Measurements from ENCODE around the gene MOCS3. TPM values are rescaled to one million over a fixed set of nuclear protein-coding genes. Genes with fewer than 3 reads are reported as not detected.

MOCS3 gene
- polyA plus RNA-seq, 1 donor from 2014 or later, result 5.5 TPM

DNA sequence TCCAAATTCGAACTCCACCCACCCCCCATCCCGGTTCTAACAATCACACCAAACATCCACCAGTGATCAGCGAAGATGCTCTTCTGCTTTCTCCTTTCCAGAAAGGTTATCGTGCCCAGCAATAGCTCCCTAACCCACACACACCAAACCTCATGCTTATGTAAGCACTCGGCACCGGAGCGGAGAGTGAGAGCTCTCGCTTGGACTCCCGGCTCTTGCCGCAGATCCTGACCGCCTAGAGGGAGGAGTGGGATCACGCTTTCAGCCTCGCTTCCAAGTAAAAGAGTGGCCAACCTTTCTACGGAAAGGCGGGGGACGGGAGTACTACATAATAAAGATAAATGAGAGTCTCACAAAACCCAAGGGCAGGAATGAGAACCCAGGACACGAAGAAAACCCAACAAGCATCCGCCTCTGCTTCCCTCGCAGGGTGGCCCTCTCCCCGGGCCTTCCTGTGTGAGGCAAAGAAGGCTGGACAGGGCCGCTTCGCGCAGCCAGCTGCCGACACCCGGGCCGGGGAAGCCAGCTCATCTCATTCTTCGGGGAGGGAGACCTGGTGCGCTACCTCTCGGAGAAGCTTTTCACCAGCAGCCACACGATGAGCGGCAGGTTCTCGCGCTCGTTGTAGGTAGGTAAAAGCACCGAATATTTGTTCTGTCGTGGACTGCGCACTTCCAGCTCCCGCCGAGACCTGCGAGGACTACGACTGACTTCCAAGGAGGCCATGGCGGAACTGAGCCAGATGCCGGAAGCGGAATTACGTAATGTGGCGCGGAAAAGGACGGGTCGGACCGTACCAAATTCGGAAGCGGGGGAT lies 612 bp upstream of the MOCS3 start, which contains the start of gene DPM1:
Gene DPM1, minus strand, starts transcription at position 735 of the 817 bp plus-strand sequence. Its CDS starts 9 bp downstream, at position 726.
- Histone ChIP-seq H4K20me1 (ENCODE audit: insufficient read depth) (no peaks in the 10 kb centered on the region), H3K79me2 (replicated peaks; ENCODE audit: insufficient read depth, low read length) (peaks cover 65% of the 10 kb centered on the region)

DNA sequence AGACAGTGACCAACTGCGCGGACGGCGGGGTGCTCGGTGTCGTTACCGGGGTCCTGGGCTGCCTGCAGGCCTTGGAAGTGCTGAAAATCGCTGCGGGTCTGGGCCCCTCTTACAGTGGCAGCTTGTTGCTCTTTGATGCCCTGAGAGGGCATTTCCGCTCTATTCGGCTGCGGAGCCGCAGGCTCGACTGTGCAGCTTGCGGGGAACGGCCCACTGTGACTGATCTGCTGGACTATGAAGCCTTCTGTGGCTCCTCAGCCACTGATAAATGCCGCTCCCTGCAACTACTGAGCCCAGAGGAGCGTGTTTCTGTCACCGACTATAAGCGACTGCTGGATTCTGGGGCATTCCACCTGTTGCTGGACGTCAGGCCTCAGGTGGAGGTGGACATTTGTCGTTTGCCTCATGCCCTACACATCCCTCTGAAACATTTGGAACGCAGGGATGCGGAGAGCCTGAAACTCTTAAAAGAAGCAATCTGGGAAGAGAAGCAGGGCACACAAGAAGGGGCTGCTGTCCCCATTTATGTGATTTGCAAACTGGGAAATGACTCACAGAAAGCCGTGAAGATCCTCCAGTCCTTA lies 1.0 kb downstream of the MOCS3 start:
- peak overlapping the region; percentile 83 for H3K27ac ChIP-seq (ENCODE audit: low read length)
- TF ChIP-seq, protein P1, sequence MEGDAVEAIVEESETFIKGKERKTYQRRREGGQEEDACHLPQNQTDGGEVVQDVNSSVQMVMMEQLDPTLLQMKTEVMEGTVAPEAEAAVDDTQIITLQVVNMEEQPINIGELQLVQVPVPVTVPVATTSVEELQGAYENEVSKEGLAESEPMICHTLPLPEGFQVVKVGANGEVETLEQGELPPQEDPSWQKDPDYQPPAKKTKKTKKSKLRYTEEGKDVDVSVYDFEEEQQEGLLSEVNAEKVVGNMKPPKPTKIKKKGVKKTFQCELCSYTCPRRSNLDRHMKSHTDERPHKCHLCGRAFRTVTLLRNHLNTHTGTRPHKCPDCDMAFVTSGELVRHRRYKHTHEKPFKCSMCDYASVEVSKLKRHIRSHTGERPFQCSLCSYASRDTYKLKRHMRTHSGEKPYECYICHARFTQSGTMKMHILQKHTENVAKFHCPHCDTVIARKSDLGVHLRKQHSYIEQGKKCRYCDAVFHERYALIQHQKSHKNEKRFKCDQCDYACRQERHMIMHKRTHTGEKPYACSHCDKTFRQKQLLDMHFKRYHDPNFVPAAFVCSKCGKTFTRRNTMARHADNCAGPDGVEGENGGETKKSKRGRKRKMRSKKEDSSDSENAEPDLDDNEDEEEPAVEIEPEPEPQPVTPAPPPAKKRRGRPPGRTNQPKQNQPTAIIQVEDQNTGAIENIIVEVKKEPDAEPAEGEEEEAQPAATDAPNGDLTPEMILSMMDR (IDR thresholded peaks at IDR 0.05; ENCODE audit: poor library complexity, severe bottlenecking), result no peak
- TF ChIP-seq, protein P2, sequence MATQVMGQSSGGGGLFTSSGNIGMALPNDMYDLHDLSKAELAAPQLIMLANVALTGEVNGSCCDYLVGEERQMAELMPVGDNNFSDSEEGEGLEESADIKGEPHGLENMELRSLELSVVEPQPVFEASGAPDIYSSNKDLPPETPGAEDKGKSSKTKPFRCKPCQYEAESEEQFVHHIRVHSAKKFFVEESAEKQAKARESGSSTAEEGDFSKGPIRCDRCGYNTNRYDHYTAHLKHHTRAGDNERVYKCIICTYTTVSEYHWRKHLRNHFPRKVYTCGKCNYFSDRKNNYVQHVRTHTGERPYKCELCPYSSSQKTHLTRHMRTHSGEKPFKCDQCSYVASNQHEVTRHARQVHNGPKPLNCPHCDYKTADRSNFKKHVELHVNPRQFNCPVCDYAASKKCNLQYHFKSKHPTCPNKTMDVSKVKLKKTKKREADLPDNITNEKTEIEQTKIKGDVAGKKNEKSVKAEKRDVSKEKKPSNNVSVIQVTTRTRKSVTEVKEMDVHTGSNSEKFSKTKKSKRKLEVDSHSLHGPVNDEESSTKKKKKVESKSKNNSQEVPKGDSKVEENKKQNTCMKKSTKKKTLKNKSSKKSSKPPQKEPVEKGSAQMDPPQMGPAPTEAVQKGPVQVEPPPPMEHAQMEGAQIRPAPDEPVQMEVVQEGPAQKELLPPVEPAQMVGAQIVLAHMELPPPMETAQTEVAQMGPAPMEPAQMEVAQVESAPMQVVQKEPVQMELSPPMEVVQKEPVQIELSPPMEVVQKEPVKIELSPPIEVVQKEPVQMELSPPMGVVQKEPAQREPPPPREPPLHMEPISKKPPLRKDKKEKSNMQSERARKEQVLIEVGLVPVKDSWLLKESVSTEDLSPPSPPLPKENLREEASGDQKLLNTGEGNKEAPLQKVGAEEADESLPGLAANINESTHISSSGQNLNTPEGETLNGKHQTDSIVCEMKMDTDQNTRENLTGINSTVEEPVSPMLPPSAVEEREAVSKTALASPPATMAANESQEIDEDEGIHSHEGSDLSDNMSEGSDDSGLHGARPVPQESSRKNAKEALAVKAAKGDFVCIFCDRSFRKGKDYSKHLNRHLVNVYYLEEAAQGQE (IDR thresholded peaks at IDR 0.05; ENCODE audit: borderline replicate concordance), result no peak
- TF ChIP-seq EP300 (conservative IDR thresholded peaks at IDR 0.05; ENCODE audit: poor library complexity, severe bottlenecking) (no peak), RAD21 (conservative IDR thresholded peaks at IDR 0.05) (no peak), POLR2AphosphoS5 (IDR thresholded peaks at IDR 0.05) (no peak), SMC3 (conservative IDR thresholded peaks at IDR 0.05; ENCODE audit: poor library complexity) (no peak), EZH2 (IDR thresholded peaks at IDR 0.05; ENCODE audit: borderline replicate concordance, insufficient read depth, low read length, poor library complexity, severe bottlenecking) (no peak)

More for the DNA sequence above, 612 bp upstream of the MOCS3 start, which contains the start of gene DPM1:
- H3K9me2 ChIP-seq (ENCODE audit: insufficient read depth, low read length), result no peaks in the 10 kb centered on the region
- H3K4me2 ChIP-seq (ENCODE audit: low read length), result peak within 1 kb of the TSS; percentile 79
- peak within 1 kb of the TSS; percentile 84 for H3K4me3 ChIP-seq (ENCODE audit: low read length)
- H3K9ac ChIP-seq (ENCODE audit: low read length), result peak within 1 kb of the TSS; percentile 84
- no peaks in the 10 kb centered on the region for H3F3A ChIP-seq (ENCODE audit: insufficient read depth, low read length, poor library complexity, severe bottlenecking)
- H3K27ac ChIP-seq (ENCODE audit: low read length), result peak within 1 kb of the TSS; percentile 83
- no peaks in the 10 kb centered on the region for H3K9me3 ChIP-seq (ENCODE audit: low read length)
- H3K27me3 ChIP-seq (ENCODE audit: insufficient read depth, low read depth, low read length), result no peaks in the 10 kb centered on the region
- H2AFZ ChIP-seq (ENCODE audit: low read depth, low read length), result peak within 1 kb of the TSS; percentile 81
- H3K36me3 ChIP-seq (ENCODE audit: insufficient read depth, low read length), result no peaks in the 10 kb centered on the region
- TF ChIP-seq MXI1 (conservative IDR thresholded peaks at IDR 0.05; ENCODE audit: poor library complexity, severe bottlenecking) (no peak), EP300 (conservative IDR thresholded peaks at IDR 0.05; ENCODE audit: poor library complexity, severe bottlenecking) (peak; percentile 74), POLR2AphosphoS5 (IDR thresholded peaks at IDR 0.05) (peak; percentile 99), TAF1 (IDR thresholded peaks at IDR 0.05; ENCODE audit: low read depth) (peak; percentile 99), RAD21 (conservative IDR thresholded peaks at IDR 0.05) (peak; percentile 15), SMC3 (conservative IDR thresholded peaks at IDR 0.05; ENCODE audit: poor library complexity) (no peak), EZH2 (IDR thresholded peaks at IDR 0.05; ENCODE audit: borderline replicate concordance, insufficient read depth, low read length, poor library complexity, severe bottlenecking) (no peak)
- TF ChIP-seq, protein P1 (IDR thresholded peaks at IDR 0.05; ENCODE audit: poor library complexity, severe bottlenecking), result no peak
- TF ChIP-seq, protein P2 (IDR thresholded peaks at IDR 0.05; ENCODE audit: borderline replicate concordance), result peak; percentile 98

More for the DNA sequence above, 1.0 kb downstream of the MOCS3 start:
- H4K20me1 ChIP-seq (ENCODE audit: insufficient read depth), result no peaks in the 10 kb centered on the region
- peak overlapping the region; percentile 84 for H3K4me3 ChIP-seq (ENCODE audit: low read length)
- H3K4me2 ChIP-seq (ENCODE audit: low read length), result peak overlapping the region; percentile 79
- peaks cover 53% of the 10 kb centered on the region for H3K79me2 ChIP-seq (replicated peaks; ENCODE audit: insufficient read depth, low read length)
- H3K9me3 ChIP-seq (ENCODE audit: low read length), result no peaks in the 10 kb centered on the region
- no peaks in the 10 kb centered on the region for H3F3A ChIP-seq (ENCODE audit: insufficient read depth, low read length, poor library complexity, severe bottlenecking)
- peak overlapping the region; percentile 84 for H3K9ac ChIP-seq (ENCODE audit: low read length)
- H3K27me3 ChIP-seq (ENCODE audit: insufficient read depth, low read depth, low read length), result no peaks in the 10 kb centered on the region
- no peaks in the 10 kb centered on the region for H3K36me3 ChIP-seq (ENCODE audit: insufficient read depth, low read length)
- no peak overlapping the region for H2AFZ ChIP-seq (ENCODE audit: low read depth, low read length)
- H3K9me2 ChIP-seq (ENCODE audit: insufficient read depth, low read length), result no peaks in the 10 kb centered on the region
